Measurements from ENCODE around the gene PFKL. TPM values are rescaled to one million over a fixed set of nuclear protein-coding genes. Genes with fewer than 3 reads are reported as not detected.
A peak's percentile ranks its signal among the peaks of the same experiment; 100 is the strongest.

The PFKL gene
- total RNA-seq, 1 donor from 2014 or later = 101 TPM

DNA sequence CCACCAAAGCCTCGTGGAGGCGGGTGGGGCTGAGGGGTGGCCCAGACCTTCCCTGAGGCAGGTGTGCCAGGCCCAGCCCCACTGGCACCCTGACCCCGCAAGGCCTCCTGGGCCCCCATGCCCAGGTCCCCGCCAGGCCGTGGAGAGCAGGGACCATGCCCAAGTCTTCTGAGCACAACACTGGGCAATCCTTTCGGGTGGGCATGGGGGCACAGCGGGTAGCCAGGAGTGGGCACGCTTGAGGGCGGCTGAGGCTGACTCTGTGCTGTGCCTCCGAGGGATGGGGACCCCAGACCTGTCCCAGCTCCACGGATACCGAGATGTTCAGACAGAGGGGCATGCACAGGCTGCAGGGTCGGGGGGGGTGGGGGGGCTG is 26.4 kb downstream of the PFKL start:
- no peak for ATAC-seq

GRCh38 chr21:44326716-44327602 is 27.1 kb downstream of the PFKL start:
- ATAC-seq = no peak
- Histone ChIP-seq H3K4me3 (no peak overlapping the region), H3K4me1 (no peaks in the 10 kb centered on the region), H3K27me3 (no peaks in the 10 kb centered on the region), H3K36me3 (peaks cover 42% of the 10 kb centered on the region), H3K27ac (no peak overlapping the region), H3K9me3 (no peaks in the 10 kb centered on the region)
- DNase-seq = no peak
- intact Hi-C loops (cut with DNase I) = no loop called here
- TF ChIP-seq CTCF (IDR thresholded peaks at IDR 0.05) = no peak

More for the DNA sequence above, 26.4 kb downstream of the PFKL start:
- H3K27ac ChIP-seq = no peak overlapping the region
- no peak overlapping the region for H3K4me3 ChIP-seq
- peaks cover 48% of the 10 kb centered on the region for H3K36me3 ChIP-seq
- no peaks in the 10 kb centered on the region for H3K27me3 ChIP-seq
- no peaks in the 10 kb centered on the region for H3K9me3 ChIP-seq
- TF ChIP-seq CTCF (IDR thresholded peaks at IDR 0.05) = no peak
- intact Hi-C loops (cut with DNase I) = no loop called here
- no peaks in the 10 kb centered on the region for H3K4me1 ChIP-seq
- DNase-seq = no peak

DNA sequence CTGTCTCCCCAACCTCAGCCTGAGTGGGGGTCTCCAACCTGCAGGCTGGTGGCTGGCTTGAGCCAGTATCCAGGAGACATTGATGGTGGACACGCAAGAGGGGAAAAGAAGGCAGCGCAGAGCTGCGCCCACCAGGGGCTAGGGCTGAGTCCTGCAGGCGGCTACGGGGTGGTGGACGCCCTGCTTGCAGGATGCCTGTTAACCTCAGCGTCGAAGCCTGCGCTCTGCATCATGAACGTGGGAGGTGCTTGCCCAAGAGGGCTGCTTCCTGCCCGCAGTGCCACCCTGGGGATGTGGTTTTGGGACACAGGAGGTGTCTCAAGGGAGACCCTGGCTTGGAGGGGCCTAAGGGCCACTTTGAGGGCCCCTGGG is 27.7 kb downstream of the PFKL start:
- Histone ChIP-seq H3K4me3 (no peak overlapping the region), H3K36me3 (peaks cover 36% of the 10 kb centered on the region), H3K9me3 (no peaks in the 10 kb centered on the region), H3K4me1 (no peaks in the 10 kb centered on the region), H3K27ac (no peak overlapping the region), H3K27me3 (no peaks in the 10 kb centered on the region)
- DNase-seq = no peak
- TF ChIP-seq CTCF (IDR thresholded peaks at IDR 0.05) = no peak
- intact Hi-C loops (cut with DNase I) = no loop called here
- peak; percentile 3 for ATAC-seq

GRCh38 chr21:44328242-44328895 is 28.5 kb downstream of the PFKL start:
- H3K4me3 ChIP-seq = no peak overlapping the region
- DNase-seq (no peak), ATAC-seq (no peak)
- H3K27me3 ChIP-seq = no peaks in the 10 kb centered on the region
- H3K4me1 ChIP-seq = no peaks in the 10 kb centered on the region
- H3K36me3 ChIP-seq = peaks cover 29% of the 10 kb centered on the region
- H3K27ac ChIP-seq = no peak overlapping the region
- TF ChIP-seq CTCF (IDR thresholded peaks at IDR 0.05) = no peak
- intact Hi-C loops (cut with DNase I) = no loop called here
- no peaks in the 10 kb centered on the region for H3K9me3 ChIP-seq

- Histone ChIP-seq H3K4me1 (no peaks in the 10 kb centered on the region), H3K36me3 (peaks cover 20% of the 10 kb centered on the region), H3K27ac (no peak overlapping the region), H3K27me3 (no peaks in the 10 kb centered on the region), H3K9me3 (no peaks in the 10 kb centered on the region), H3K4me3 (no peak overlapping the region)
- intact Hi-C loops (cut with DNase I) = no loop called here
- DNase-seq = no peak
- TF ChIP-seq CTCF (IDR thresholded peaks at IDR 0.05) = no peak
- no peak for ATAC-seq
Observed at GRCh38 chr21:44329086-44329889, 29.4 kb downstream of the PFKL start.

Measured in upper lobe of right lung (tissue), 1 donor.